ENCODE results near the gene MYL12B.

Gene MYL12B

DNA sequence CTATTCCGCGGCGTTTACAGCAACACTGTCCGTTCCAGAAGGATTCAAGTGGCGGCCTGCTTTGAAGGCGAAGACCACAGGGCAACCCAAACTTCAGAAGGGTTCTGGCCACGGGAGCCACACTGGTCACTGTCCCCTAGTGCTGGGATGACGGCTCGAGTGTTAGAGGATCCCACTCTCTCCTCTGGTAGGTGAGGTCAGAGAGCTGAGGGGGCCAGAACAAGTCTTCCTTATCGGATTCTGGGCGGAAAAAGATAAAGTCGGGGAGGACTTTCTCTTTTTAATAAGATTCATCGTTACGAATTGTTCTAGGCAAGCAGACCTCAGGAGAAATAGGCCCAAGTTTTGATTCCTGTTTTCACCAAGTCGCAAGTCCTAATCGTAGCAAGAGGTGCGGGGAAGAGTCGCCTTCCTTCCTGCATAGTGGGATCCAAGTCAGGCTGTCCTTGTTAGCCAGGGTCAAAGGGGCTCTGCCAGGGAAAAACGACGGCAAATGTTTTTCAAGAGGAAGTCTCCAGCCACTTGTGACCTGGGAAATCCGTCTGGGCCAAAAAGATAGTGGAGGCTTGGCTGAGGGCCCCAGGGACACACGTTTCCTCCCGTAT, 15.2 kb upstream of the MYL12B start:
- WGBS (ENCODE audit: extremely low coverage, insufficient coverage, insufficient read length) = no CpG with 5 or more reads among the region's 23 CpGs
- no peaks in the 10 kb centered on the region for H3K9me3 ChIP-seq (ENCODE audit: insufficient read depth, low read depth, low read length)
- H3K79me1 ChIP-seq (ENCODE audit: low read length) = peaks cover 17% of the 10 kb centered on the region
- H3K27ac ChIP-seq (ENCODE audit: low read depth, low read length) = peak overlapping the region; percentile 75
- peak overlapping the region; percentile 49 for H3K4me2 ChIP-seq (ENCODE audit: low read length)
- no peak overlapping the region for H3K4me3 ChIP-seq (ENCODE audit: low read depth, low read length)
- H4K12ac ChIP-seq (ENCODE audit: low read depth, low read length) = peak overlapping the region; percentile 90
- H3K9ac ChIP-seq (ENCODE audit: low read length) = no peak overlapping the region
- peak overlapping the region; percentile 83 for H4K91ac ChIP-seq (ENCODE audit: low read depth, low read length)
- peak overlapping the region; percentile 90 for H2AK5ac ChIP-seq (ENCODE audit: low read length)
- peak overlapping the region; percentile 69 for H3K18ac ChIP-seq (ENCODE audit: low read length)
- no peak overlapping the region for H3K23ac ChIP-seq (ENCODE audit: low read length)
- peak overlapping the region; percentile 85 for H3K14ac ChIP-seq (ENCODE audit: low read length)
- peak overlapping the region; percentile 67 for H2AFZ ChIP-seq (ENCODE audit: insufficient read depth, low read length, poor library complexity)
- H2BK12ac ChIP-seq (ENCODE audit: low read length) = peak overlapping the region; percentile 16
- DNase-seq = peak in 1 of 2 donors; percentile 50
- H3K4me1 ChIP-seq (ENCODE audit: control insufficient read depth in 1 of 2, insufficient read depth in 2 of 2, low read length in 2 of 2) = peaks cover 2 to 5% of the 10 kb centered on the region in 2 experiments
- peaks cover 0 to 4% of the 10 kb centered on the region in 2 experiments for H3K36me3 ChIP-seq (ENCODE audit: control insufficient read depth in 1 of 2, insufficient read depth in 2 of 2, low read length in 2 of 2)
- no peaks in the 10 kb centered on the region for H3K27me3 ChIP-seq (ENCODE audit: insufficient read depth, low read length)
- H3K4ac ChIP-seq (ENCODE audit: low read depth, low read length) = peak overlapping the region; percentile 88
- peak overlapping the region; percentile 85 for H2BK120ac ChIP-seq (ENCODE audit: insufficient read depth, low read length, poor library complexity)
- peaks cover 12% of the 10 kb centered on the region for H3K79me2 ChIP-seq (ENCODE audit: control insufficient read depth, insufficient read depth, low read length, poor library complexity)
- H4K8ac ChIP-seq (ENCODE audit: low read depth, low read length) = peak overlapping the region; percentile 94
- H2BK5ac ChIP-seq (ENCODE audit: low read depth, low read length, poor library complexity) = peak overlapping the region; percentile 92

DNA sequence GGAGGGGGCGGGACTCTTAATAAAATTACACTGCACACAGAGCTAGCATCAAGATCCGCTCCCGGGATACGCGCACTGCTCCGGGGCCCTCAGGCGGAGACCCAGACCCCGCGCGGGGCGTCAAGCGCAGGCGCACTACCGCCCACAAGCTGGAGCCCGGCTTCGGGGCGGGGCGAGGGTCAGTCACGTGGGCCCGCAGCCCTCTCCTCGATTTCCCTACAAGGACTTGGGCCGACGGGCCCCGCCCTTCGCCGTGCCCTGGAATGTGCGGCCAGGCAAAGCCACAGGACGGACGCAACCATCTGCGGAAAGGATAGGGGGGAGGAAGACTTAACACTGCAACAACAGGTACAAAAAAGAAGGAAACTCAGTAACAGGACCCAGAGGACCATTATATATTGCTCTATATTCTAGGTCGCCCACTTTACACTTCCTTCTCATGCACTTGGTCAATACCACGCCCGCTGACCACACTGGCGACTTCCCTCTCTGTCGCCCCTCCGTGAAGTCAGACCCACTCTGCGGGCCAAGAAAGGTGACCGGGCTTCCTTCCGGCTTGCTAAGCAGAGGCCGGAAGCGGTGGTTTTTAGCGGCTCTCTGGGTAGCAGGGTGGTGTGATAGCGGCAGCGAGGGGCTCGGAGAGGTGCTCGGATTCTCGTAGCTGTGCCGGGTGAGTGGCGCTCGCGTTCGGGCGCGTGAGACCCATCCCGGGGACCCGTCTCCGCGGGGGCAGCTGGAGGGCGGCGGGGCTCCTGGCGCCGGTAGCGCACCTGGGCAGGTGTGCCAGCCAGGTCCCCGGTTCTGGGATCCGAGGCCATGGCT, 14.5 kb upstream of the MYL12B start, which contains the start of gene MYL12A:
Gene MYL12A, plus strand, starts transcription at position 562 of the 822 bp plus-strand sequence. CDS start 5,447 bp downstream, outside the sequence.
- peak within 1 kb of the TSS; percentile 100 for H3K4ac ChIP-seq (ENCODE audit: low read depth, low read length)
- peak within 1 kb of the TSS; percentile 95 for H4K12ac ChIP-seq (ENCODE audit: low read depth, low read length)
- peak within 1 kb of the TSS; percentile 94 for H3K27ac ChIP-seq (ENCODE audit: low read depth, low read length)
- peaks cover 12% of the 10 kb centered on the region for H3K79me2 ChIP-seq (ENCODE audit: control insufficient read depth, insufficient read depth, low read length, poor library complexity)
- H4K91ac ChIP-seq (ENCODE audit: low read depth, low read length) = peak within 1 kb of the TSS; percentile 99
- H2AK5ac ChIP-seq (ENCODE audit: low read length) = peak within 1 kb of the TSS; percentile 98
- H3K36me3 ChIP-seq (ENCODE audit: control insufficient read depth in 1 of 2, insufficient read depth in 2 of 2, low read length in 2 of 2) = peaks cover 0 to 4% of the 10 kb centered on the region in 2 experiments
- DNase-seq = peak; percentile 98 to 99
- peak within 1 kb of the TSS; percentile 94 for H4K8ac ChIP-seq (ENCODE audit: low read depth, low read length)
- H3K18ac ChIP-seq (ENCODE audit: low read length) = peak within 1 kb of the TSS; percentile 96
- H3K23ac ChIP-seq (ENCODE audit: low read length) = no peak within 1 kb of the TSS
- peak within 1 kb of the TSS; percentile 97 for H3K4me3 ChIP-seq (ENCODE audit: low read depth, low read length)
- H3K4me1 ChIP-seq (ENCODE audit: control insufficient read depth in 1 of 2, insufficient read depth in 2 of 2, low read length in 2 of 2) = peaks cover 2 to 5% of the 10 kb centered on the region in 2 experiments
- H3K4me2 ChIP-seq (ENCODE audit: low read length) = peak within 1 kb of the TSS; percentile 65
- peak within 1 kb of the TSS; percentile 99 for H3K14ac ChIP-seq (ENCODE audit: low read length)
- WGBS (ENCODE audit: extremely low coverage, insufficient coverage, insufficient read length) = no CpG with 5 or more reads among the region's 65 CpGs
- H3K9ac ChIP-seq (ENCODE audit: low read length) = peak within 1 kb of the TSS; percentile 99
- peak within 1 kb of the TSS; percentile 25 for H2BK12ac ChIP-seq (ENCODE audit: low read length)
- H3K27me3 ChIP-seq (ENCODE audit: insufficient read depth, low read length) = no peaks in the 10 kb centered on the region
- peak within 1 kb of the TSS; percentile 67 for H2AFZ ChIP-seq (ENCODE audit: insufficient read depth, low read length, poor library complexity)
- H2BK5ac ChIP-seq (ENCODE audit: low read depth, low read length, poor library complexity) = peak within 1 kb of the TSS; percentile 92
- peaks cover 17% of the 10 kb centered on the region for H3K79me1 ChIP-seq (ENCODE audit: low read length)
- peak within 1 kb of the TSS; percentile 99 for H2BK120ac ChIP-seq (ENCODE audit: insufficient read depth, low read length, poor library complexity)
- no peaks in the 10 kb centered on the region for H3K9me3 ChIP-seq (ENCODE audit: insufficient read depth, low read depth, low read length)

DNA sequence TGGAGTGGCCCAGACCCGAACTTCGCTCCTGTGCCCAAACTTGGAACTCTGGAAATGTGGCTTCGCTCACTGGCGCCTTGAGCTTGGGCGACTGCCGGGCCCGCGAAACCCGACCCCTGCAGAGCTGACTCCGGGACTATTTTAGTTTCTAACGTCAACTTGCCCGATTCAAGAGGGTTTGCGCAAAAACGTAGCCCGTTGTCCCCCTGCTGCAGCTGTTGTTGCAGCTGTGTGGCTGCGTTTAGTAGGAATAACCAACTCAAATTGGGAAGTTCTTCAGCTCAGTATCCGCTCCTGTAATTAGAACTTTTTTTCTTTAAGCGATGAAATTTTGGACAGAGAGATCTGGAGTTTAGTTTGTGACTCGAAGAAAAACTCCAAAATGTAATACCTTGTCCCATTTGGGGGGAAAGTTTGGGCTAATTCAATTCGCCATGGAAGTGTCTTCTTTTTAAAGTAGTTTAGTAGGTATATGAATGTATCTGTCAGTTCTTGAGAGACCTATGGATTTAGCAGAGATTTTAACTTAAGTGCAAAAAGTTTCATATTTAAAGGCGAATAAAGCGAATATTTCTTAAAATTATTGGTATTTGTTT, 13.8 kb upstream of the MYL12B start:
- WGBS (ENCODE audit: extremely low coverage, insufficient coverage, insufficient read length) = no CpG with 5 or more reads among the region's 22 CpGs
- H3K27me3 ChIP-seq (ENCODE audit: insufficient read depth, low read length) = no peaks in the 10 kb centered on the region
- H3K4me1 ChIP-seq (ENCODE audit: control insufficient read depth in 1 of 2, insufficient read depth in 2 of 2, low read length in 2 of 2) = peaks cover 2 to 5% of the 10 kb centered on the region in 2 experiments
- H3K79me1 ChIP-seq (ENCODE audit: low read length) = peaks cover 17% of the 10 kb centered on the region
- H2BK120ac ChIP-seq (ENCODE audit: insufficient read depth, low read length, poor library complexity) = peak overlapping the region; percentile 99
- peak overlapping the region; percentile 97 for H3K4me3 ChIP-seq (ENCODE audit: low read depth, low read length)
- peak overlapping the region; percentile 65 for H3K4me2 ChIP-seq (ENCODE audit: low read length)
- peak overlapping the region; percentile 88 for H2BK5ac ChIP-seq (ENCODE audit: low read depth, low read length, poor library complexity)
- H2BK12ac ChIP-seq (ENCODE audit: low read length) = no peak overlapping the region
- H3K18ac ChIP-seq (ENCODE audit: low read length) = peak overlapping the region; percentile 96
- H3K79me2 ChIP-seq (ENCODE audit: control insufficient read depth, insufficient read depth, low read length, poor library complexity) = peaks cover 12% of the 10 kb centered on the region
- peak overlapping the region; percentile 100 for H3K4ac ChIP-seq (ENCODE audit: low read depth, low read length)
- peak overlapping the region; percentile 53 for H2AFZ ChIP-seq (ENCODE audit: insufficient read depth, low read length, poor library complexity)
- peak overlapping the region; percentile 99 for H3K14ac ChIP-seq (ENCODE audit: low read length)
- H3K27ac ChIP-seq (ENCODE audit: low read depth, low read length) = peak overlapping the region; percentile 94
- H3K9ac ChIP-seq (ENCODE audit: low read length) = peak overlapping the region; percentile 99
- H3K36me3 ChIP-seq (ENCODE audit: control insufficient read depth in 1 of 2, insufficient read depth in 2 of 2, low read length in 2 of 2) = peaks cover 0 to 5% of the 10 kb centered on the region in 2 experiments
- H4K91ac ChIP-seq (ENCODE audit: low read depth, low read length) = peak overlapping the region; percentile 99
- H4K12ac ChIP-seq (ENCODE audit: low read depth, low read length) = peak overlapping the region; percentile 95
- H4K8ac ChIP-seq (ENCODE audit: low read depth, low read length) = peak overlapping the region; percentile 92
- peak overlapping the region; percentile 98 for H2AK5ac ChIP-seq (ENCODE audit: low read length)
- H3K23ac ChIP-seq (ENCODE audit: low read length) = no peak overlapping the region
- no peaks in the 10 kb centered on the region for H3K9me3 ChIP-seq (ENCODE audit: insufficient read depth, low read depth, low read length)
- peak; percentile 12 to 53 for DNase-seq

DNA sequence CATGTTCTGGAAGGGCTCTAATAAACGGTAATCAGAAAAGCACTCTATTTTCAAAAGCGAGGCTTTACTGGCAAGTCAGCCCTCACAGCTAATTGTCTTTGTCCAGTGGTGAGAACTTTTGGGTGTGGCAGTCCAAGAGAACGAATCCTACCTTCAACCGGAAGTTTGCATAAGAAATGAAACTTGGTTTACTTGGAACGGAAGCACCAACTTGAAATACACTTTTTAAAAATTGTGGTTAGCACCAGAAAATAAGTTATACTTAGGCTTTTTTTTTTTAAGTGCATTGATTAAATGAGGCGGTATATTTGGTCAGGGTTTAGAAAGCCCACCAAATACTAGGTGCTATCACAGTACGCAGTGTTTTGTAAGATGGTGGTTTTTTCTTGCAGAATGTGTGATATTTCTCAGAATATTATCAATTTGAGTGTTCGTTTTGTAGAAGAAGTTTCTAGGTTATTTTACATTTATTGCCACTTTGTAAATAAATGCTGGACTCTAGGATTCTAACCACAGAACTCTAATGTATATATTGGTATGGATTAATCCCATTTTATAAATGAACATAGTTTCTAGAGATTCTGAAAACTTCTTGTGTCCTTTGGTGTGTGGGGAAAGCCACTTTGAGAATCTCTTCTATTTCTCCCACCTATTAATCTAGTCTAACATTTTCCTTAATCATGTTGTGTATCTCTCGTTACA, 13.1 kb upstream of the MYL12B start:
- no peak overlapping the region for H2BK120ac ChIP-seq (ENCODE audit: insufficient read depth, low read length, poor library complexity)
- peak; percentile 8 to 63 for DNase-seq
- no CpG with 5 or more reads among the region's 9 CpGs for WGBS (ENCODE audit: extremely low coverage, insufficient coverage, insufficient read length)

More for the DNA sequence above, 13.1 kb upstream of the MYL12B start:
- no peak overlapping the region for H3K18ac ChIP-seq (ENCODE audit: low read length)
- H4K12ac ChIP-seq (ENCODE audit: low read depth, low read length) = no peak overlapping the region
- peak overlapping the region; percentile 48 for H3K9ac ChIP-seq (ENCODE audit: low read length)
- H3K23ac ChIP-seq (ENCODE audit: low read length) = no peak overlapping the region
- H2BK5ac ChIP-seq (ENCODE audit: low read depth, low read length, poor library complexity) = no peak overlapping the region
- H2BK12ac ChIP-seq (ENCODE audit: low read length) = no peak overlapping the region
- H4K8ac ChIP-seq (ENCODE audit: low read depth, low read length) = no peak overlapping the region
- peak overlapping the region; percentile 84 for H3K4ac ChIP-seq (ENCODE audit: low read depth, low read length)
- peaks cover 17% of the 10 kb centered on the region for H3K79me1 ChIP-seq (ENCODE audit: low read length)
- H2AK5ac ChIP-seq (ENCODE audit: low read length) = no peak overlapping the region
- H3K4me3 ChIP-seq (ENCODE audit: low read depth, low read length) = no peak overlapping the region
- H3K79me2 ChIP-seq (ENCODE audit: control insufficient read depth, insufficient read depth, low read length, poor library complexity) = peaks cover 12% of the 10 kb centered on the region
- peaks cover 0 to 8% of the 10 kb centered on the region in 2 experiments for H3K36me3 ChIP-seq (ENCODE audit: control insufficient read depth in 1 of 2, insufficient read depth in 2 of 2, low read length in 2 of 2)
- H3K27me3 ChIP-seq (ENCODE audit: insufficient read depth, low read length) = no peaks in the 10 kb centered on the region
- no peak overlapping the region for H2AFZ ChIP-seq (ENCODE audit: insufficient read depth, low read length, poor library complexity)
- no peak overlapping the region for H3K27ac ChIP-seq (ENCODE audit: low read depth, low read length)
- H3K9me3 ChIP-seq (ENCODE audit: insufficient read depth, low read depth, low read length) = no peaks in the 10 kb centered on the region
- peaks cover 2 to 5% of the 10 kb centered on the region in 2 experiments for H3K4me1 ChIP-seq (ENCODE audit: control insufficient read depth in 1 of 2, insufficient read depth in 2 of 2, low read length in 2 of 2)
- no peak overlapping the region for H3K14ac ChIP-seq (ENCODE audit: low read length)
- H4K91ac ChIP-seq (ENCODE audit: low read depth, low read length) = no peak overlapping the region
- H3K4me2 ChIP-seq (ENCODE audit: low read length) = peak overlapping the region; percentile 76
